Body of pancreas (tissue), 4 donors: ENCODE measurements around the gene MDH2. TPM values are rescaled to one million over a fixed set of nuclear protein-coding genes. Genes with fewer than 3 reads are reported as not detected.
A peak's percentile ranks its signal among the peaks of the same experiment; 100 is the strongest.
"Not testable (repeated sequence)": the region's sequence is repeated elsewhere in the genome, so short reads cannot be mapped to it uniquely, and the experiment has no call there.

Source experiments
- ATAC-seq: fragments of 150-250 bp; one replicate; pipeline ENCODE4 v1.9.1; 2016
- DNase-seq, 4 donors: peaks; one replicate each; pipeline ENCODE4 v3.0.0-alpha.2; 2019
- H3K27ac ChIP-seq, 4 donors: fragments of 200-600 bp; sonication (generic); 1 replicate in 3 of 4; 2 replicates in 1 of 4; pipeline versions ENCODE4 v1.5.1 to v1.6.1; 2016 to 2019; ENCODE audit warnings: mild to moderate bottlenecking in 1 of 4, mixed read lengths in 1 of 4, moderate library complexity in 1 of 4
- H3K27me3 ChIP-seq, 2 donors: fragments of 200-600 bp; sonication (generic); one replicate each; pipeline ENCODE4 v1.6.0; 2016; ENCODE audit warnings: mild to moderate bottlenecking in 1 of 2
- H3K36me3 ChIP-seq, 2 donors: fragments of 200-600 bp; sonication (generic); replicated peaks in 1 of 2; 2 replicates each; pipeline ENCODE4 v1.5.1; 2016; ENCODE audit warnings: low read depth in 2 of 2; ENCODE audit not compliant: insufficient read depth in 1 of 2
- H3K4me1 ChIP-seq: fragments of 200-600 bp; sonication (generic); one replicate; pipeline ENCODE4 v1.6.0; 2016
- H3K4me3 ChIP-seq, 2 donors: fragments of 200-600 bp; sonication (generic); 1 replicate in 1 of 2; 2 replicates in 1 of 2; pipeline ENCODE4 v1.5.1; 2016 to 2019
- H3K9me3 ChIP-seq, 3 donors: fragments of 200-600 bp; sonication (generic); 1 replicate in 2 of 3; 2 replicates in 1 of 3; pipeline ENCODE4 v1.5.1; 2016
- POLR2A ChIP-seq, 3 donors: fragments of 450-650 bp; IDR thresholded peaks; one replicate each; pipeline ENCODE4 v1.6.1; 2016; ENCODE audit warnings: antibody characterized with exemption in 3 of 3, mild to moderate bottlenecking in 2 of 3
- WGBS, 2 donors: methylation state at CpG; one replicate each; pipeline ENCODE4 v1.1.5; 2017; 5-methylcytosine and 5-hydroxymethylcytosine counted together
- intact Hi-C: fragments of 100-400 bp; cut with DNase I; formaldehyde crosslinking; loops from one replicate; pipeline ENCODE4 v1.15.1; 2023
- small RNA-seq: library from RNA; depleted of rRNA; stranded (forward); fragments of <200 nt; gene quantifications from one replicate; pipeline ENCODE3, GENCODE V24; 2016
- total RNA-seq, 2 donors: library from RNA; depleted of rRNA; stranded (reverse); fragments of >200 nt; gene quantifications; one replicate each; pipeline ENCODE4 v1.1.0, GENCODE V29; 2016
- TF ChIP-seq, protein P1 (sequence below), 7 experiments: fragments of 450-650 bp in 4 of 7; fragments of 200-600 bp in 3 of 7; sonication (generic) in 3 of 7; IDR thresholded peaks; one replicate each; pipeline ENCODE4 v1.5.1; 2016 to 2019; ENCODE audit warnings: antibody characterized with exemption in 7 of 7

The MDH2 gene
- total RNA-seq, 2 donors from 2014 or later = 56.6 to 67.2 TPM

DNA sequence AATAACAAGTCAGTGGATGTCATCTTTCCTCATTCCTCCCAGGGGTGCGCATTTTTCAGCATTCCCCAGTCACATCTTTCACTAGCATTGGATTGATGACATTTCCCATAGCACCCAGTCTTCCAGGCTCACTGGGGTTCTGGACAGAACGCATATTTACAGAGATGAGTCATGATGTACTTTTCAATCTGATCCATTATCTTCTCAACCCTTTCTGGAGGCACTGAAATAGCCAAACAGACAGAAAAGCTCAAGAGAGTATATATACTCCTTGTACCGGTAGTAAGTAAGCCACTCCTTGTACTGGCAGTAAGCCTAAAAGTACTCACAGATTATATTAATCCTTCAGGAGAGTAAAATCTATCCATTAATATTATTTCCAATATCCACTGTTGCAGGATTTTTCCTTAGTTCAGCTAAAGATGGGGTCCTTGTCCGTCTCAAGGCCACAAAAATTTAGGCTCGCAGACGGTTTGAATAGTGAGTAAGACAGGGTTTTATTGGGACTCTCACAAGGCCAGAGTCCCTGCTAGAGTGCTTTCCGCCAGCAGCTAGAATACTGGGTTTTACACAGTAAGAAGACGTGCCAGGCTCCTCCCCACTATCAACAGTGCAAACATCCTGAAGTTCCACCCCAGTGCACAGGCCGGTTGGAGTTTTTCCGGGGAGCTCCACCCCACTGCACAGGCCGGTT lies 60.8 kb downstream of the MDH2 start:
- no peaks in the 10 kb centered on the region for H3K9me3 ChIP-seq
- peak overlapping the region; percentile 44 to 63 (median 60) for H3K27ac ChIP-seq
- no peak overlapping the region for H3K4me3 ChIP-seq
- intact Hi-C loops = no loop called here
- WGBS, 2 donors = 20 to 23% methylated on average over 11 of the region's 11 CpGs
- no peaks in the 10 kb centered on the region for H3K36me3 ChIP-seq
- ATAC-seq (peak; percentile 90), DNase-seq (peak; percentile 64 to 85 (median 81))
- TF ChIP-seq, protein P1, sequence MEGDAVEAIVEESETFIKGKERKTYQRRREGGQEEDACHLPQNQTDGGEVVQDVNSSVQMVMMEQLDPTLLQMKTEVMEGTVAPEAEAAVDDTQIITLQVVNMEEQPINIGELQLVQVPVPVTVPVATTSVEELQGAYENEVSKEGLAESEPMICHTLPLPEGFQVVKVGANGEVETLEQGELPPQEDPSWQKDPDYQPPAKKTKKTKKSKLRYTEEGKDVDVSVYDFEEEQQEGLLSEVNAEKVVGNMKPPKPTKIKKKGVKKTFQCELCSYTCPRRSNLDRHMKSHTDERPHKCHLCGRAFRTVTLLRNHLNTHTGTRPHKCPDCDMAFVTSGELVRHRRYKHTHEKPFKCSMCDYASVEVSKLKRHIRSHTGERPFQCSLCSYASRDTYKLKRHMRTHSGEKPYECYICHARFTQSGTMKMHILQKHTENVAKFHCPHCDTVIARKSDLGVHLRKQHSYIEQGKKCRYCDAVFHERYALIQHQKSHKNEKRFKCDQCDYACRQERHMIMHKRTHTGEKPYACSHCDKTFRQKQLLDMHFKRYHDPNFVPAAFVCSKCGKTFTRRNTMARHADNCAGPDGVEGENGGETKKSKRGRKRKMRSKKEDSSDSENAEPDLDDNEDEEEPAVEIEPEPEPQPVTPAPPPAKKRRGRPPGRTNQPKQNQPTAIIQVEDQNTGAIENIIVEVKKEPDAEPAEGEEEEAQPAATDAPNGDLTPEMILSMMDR (IDR thresholded peaks at IDR 0.05) = no peak
- TF ChIP-seq POLR2A (IDR thresholded peaks at IDR 0.05) = peak in 2 of 3 donors; percentile 19 to 20
- H3K4me1 ChIP-seq = peaks cover 16% of the 10 kb centered on the region
- H3K27me3 ChIP-seq = no peaks in the 10 kb centered on the region

DNA sequence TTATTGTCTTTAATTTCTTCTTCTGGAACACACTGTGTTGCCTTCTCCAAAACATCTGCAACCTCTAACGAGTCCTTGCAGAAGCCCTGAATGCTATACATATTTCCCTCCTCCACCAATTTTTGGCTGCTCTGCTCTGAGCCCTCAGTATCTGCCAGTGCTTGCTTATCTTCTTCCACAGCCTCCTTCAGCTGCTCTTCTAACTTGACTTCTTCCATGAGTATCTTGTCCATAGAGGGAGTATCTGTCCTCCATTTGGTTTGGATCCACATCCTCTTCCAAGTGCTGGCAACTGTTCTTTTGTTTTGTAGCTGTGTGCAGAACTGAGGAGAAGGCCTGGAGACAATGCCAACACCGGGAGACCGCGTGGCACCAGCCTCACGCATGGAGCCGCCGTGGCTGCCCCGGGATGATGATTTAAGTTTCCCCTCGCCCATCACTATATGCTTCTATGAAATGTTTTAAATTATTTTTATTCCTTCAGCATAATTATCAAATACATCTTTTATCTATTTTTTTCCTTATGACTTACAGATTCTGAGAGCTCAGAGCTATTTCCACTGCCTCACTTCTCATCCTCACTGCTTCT lies 65.2 kb downstream of the MDH2 start:
- H3K27ac ChIP-seq, DNase-seq, ATAC-seq, H3K9me3 ChIP-seq, H3K4me3 ChIP-seq, H3K27me3 ChIP-seq, intact Hi-C loops, H3K36me3 ChIP-seq: not testable (repeated sequence)
- H3K4me1 ChIP-seq = peaks cover 29% of the 10 kb centered on the region
- WGBS, 2 donors = 89 to 93% methylated on average over 9 of the region's 9 CpGs

DNA sequence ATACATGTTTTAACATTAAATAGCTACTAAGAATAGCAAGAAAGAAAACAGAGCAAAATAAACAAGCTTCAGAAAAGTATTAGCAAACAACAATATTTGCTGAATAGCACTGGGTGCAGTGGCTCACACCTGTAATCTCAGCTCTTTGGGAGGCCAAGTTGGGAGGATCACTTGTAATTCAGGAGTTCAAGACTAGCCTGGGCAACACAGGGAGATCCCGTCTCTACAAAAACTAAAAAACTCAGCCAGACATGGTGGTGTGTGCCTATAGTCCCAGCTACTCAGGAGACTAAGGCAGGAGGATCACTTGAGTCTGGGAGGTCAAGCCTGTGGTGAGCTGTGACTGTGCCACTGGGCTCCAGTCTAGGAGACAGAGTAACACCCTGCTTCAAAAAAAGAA lies 66.8 kb downstream of the MDH2 start:
- not testable (repeated sequence) for ATAC-seq

More for the DNA sequence above, 66.8 kb downstream of the MDH2 start:
- intact Hi-C loops, H3K4me3 ChIP-seq, H3K27me3 ChIP-seq, H3K27ac ChIP-seq, H3K36me3 ChIP-seq, DNase-seq, H3K9me3 ChIP-seq: not testable (repeated sequence)
- H3K4me1 ChIP-seq = peaks cover 18% of the 10 kb centered on the region
- WGBS, 2 donors = 93 to 100% methylated on average over 1 of the region's 1 CpG

Small RNA genes within 50 kb of the gene (small RNA-seq; reads per million reads assigned to genes)
- gene RNU6-863P = not detected

Other genes with a start within 250 kb of the MDH2 start
- gene CCL24, start 234.3 kb upstream of the MDH2 start, total RNA-seq = not detected
- gene RHBDD2, start 169.1 kb upstream of the MDH2 start, total RNA-seq = 10 to 100 TPM; 18.7 to 41.2 TPM
- gene POR, start 133.0 kb upstream of the MDH2 start, total RNA-seq = 100 to 1,000 TPM in 1 of 2 donors, 10 to 100 TPM in 1; 54.2 to 118 TPM
- 10 to 100 TPM; 22.1 to 35.0 TPM for gene TMEM120A, start 53.5 kb upstream of the MDH2 start, total RNA-seq
- gene STYXL1, start 106 bp upstream of the MDH2 start, total RNA-seq = 10 to 100 TPM; 20.8 to 24.7 TPM
- 10 to 100 TPM in 1 of 2 donors, 1 to 10 TPM in 1; 3.4 to 13.8 TPM for gene SRRM3, start 153.8 kb downstream of the MDH2 start, total RNA-seq